ENCODE data around the gene RANBP10.

RANBP10 gene

GRCh38 chr16:67723911-67724305 is 82.5 kb downstream of the RANBP10 start:
- Mint-ChIP-seq H3K27me3 (no peaks in the 10 kb centered on the region), H3K27ac (no peak overlapping the region), H3K4me3 (no peak overlapping the region), H3K9me3 (no peaks in the 10 kb centered on the region), H3K4me1 (peaks cover 16% of the 10 kb centered on the region), H3K36me3 (no peaks in the 10 kb centered on the region)

- no peaks in the 10 kb centered on the region for H3K36me3 Mint-ChIP-seq
- H3K4me3 Mint-ChIP-seq = no peak overlapping the region
- H3K4me1 Mint-ChIP-seq = peaks cover 21% of the 10 kb centered on the region
- no peaks in the 10 kb centered on the region for H3K9me3 Mint-ChIP-seq
- no peaks in the 10 kb centered on the region for H3K27me3 Mint-ChIP-seq
- no peak overlapping the region for H3K27ac Mint-ChIP-seq
These were observed 83.0 kb downstream of the RANBP10 start for GRCh38 chr16:67723151-67723910.

GRCh38 chr16:67720236-67720635 is 86.1 kb downstream of the RANBP10 start:
- Mint-ChIP-seq H3K4me1 (peaks cover 41% of the 10 kb centered on the region), H3K27me3 (no peaks in the 10 kb centered on the region), H3K4me3 (peak overlapping the region; percentile 97), H3K36me3 (peaks cover 2% of the 10 kb centered on the region), H3K9me3 (no peaks in the 10 kb centered on the region), H3K27ac (peak overlapping the region; percentile 97)

- Mint-ChIP-seq H3K27ac (peak overlapping the region; percentile 97), H3K4me1 (peaks cover 41% of the 10 kb centered on the region), H3K9me3 (no peaks in the 10 kb centered on the region), H3K27me3 (no peaks in the 10 kb centered on the region), H3K4me3 (peak overlapping the region; percentile 97), H3K36me3 (peaks cover 2% of the 10 kb centered on the region)
These were observed 86.6 kb downstream of the RANBP10 start for GRCh38 chr16:67719778-67720144.

GRCh38 chr16:67719048-67719777 is 87.1 kb downstream of the RANBP10 start, which contains the start of gene GFOD2:
TSS of gene GFOD2 (minus strand) at chr16:67719316. CDS start at chr16:67685715, 33,601 bp downstream.
- H3K4me3 Mint-ChIP-seq = peak within 1 kb of the TSS; percentile 97
- H3K4me1 Mint-ChIP-seq = peaks cover 44% of the 10 kb centered on the region
- no peaks in the 10 kb centered on the region for H3K9me3 Mint-ChIP-seq
- H3K36me3 Mint-ChIP-seq = peaks cover 2% of the 10 kb centered on the region
- no peaks in the 10 kb centered on the region for H3K27me3 Mint-ChIP-seq
- H3K27ac Mint-ChIP-seq = peak within 1 kb of the TSS; percentile 97

GRCh38 chr16:67718668-67719047 is 87.7 kb downstream of the RANBP10 start:
- Mint-ChIP-seq H3K27me3 (no peaks in the 10 kb centered on the region), H3K27ac (peak overlapping the region; percentile 44), H3K36me3 (peaks cover 2% of the 10 kb centered on the region), H3K9me3 (no peaks in the 10 kb centered on the region), H3K4me3 (peak overlapping the region; percentile 97), H3K4me1 (peaks cover 48% of the 10 kb centered on the region)

GRCh38 chr16:67716097-67716496 is 90.3 kb downstream of the RANBP10 start:
- Mint-ChIP-seq H3K4me3 (no peak overlapping the region), H3K27ac (no peak overlapping the region), H3K4me1 (peaks cover 62% of the 10 kb centered on the region), H3K36me3 (peaks cover 4% of the 10 kb centered on the region), H3K27me3 (no peaks in the 10 kb centered on the region), H3K9me3 (no peaks in the 10 kb centered on the region)

- Mint-ChIP-seq H3K36me3 (peaks cover 6% of the 10 kb centered on the region), H3K9me3 (no peaks in the 10 kb centered on the region), H3K27ac (no peak overlapping the region), H3K27me3 (no peaks in the 10 kb centered on the region), H3K4me1 (peaks cover 51% of the 10 kb centered on the region), H3K4me3 (no peak overlapping the region)
These were observed 91.8 kb downstream of the RANBP10 start for GRCh38 chr16:67714522-67714921.

GRCh38 chr16:67713647-67714273 is 92.6 kb downstream of the RANBP10 start:
- Mint-ChIP-seq H3K4me3 (no peak overlapping the region), H3K4me1 (peaks cover 51% of the 10 kb centered on the region), H3K27ac (no peak overlapping the region), H3K27me3 (no peaks in the 10 kb centered on the region), H3K9me3 (no peaks in the 10 kb centered on the region), H3K36me3 (peaks cover 6% of the 10 kb centered on the region)

- Mint-ChIP-seq H3K36me3 (peaks cover 4% of the 10 kb centered on the region), H3K27ac (no peak overlapping the region), H3K27me3 (no peaks in the 10 kb centered on the region), H3K4me3 (no peak overlapping the region), H3K9me3 (no peaks in the 10 kb centered on the region), H3K4me1 (peaks cover 33% of the 10 kb centered on the region)
These were observed 95.8 kb downstream of the RANBP10 start for GRCh38 chr16:67710607-67711006.

- no peak overlapping the region for H3K27ac Mint-ChIP-seq
- H3K36me3 Mint-ChIP-seq = peaks cover 4% of the 10 kb centered on the region
- no peaks in the 10 kb centered on the region for H3K27me3 Mint-ChIP-seq
- H3K4me1 Mint-ChIP-seq = peaks cover 40% of the 10 kb centered on the region
- no peaks in the 10 kb centered on the region for H3K9me3 Mint-ChIP-seq
- H3K4me3 Mint-ChIP-seq = no peak overlapping the region
These were observed 97.3 kb downstream of the RANBP10 start for GRCh38 chr16:67709050-67709449.

- peaks cover 4% of the 10 kb centered on the region for H3K36me3 Mint-ChIP-seq
- no peak overlapping the region for H3K27ac Mint-ChIP-seq
- no peak overlapping the region for H3K4me3 Mint-ChIP-seq
These were observed 98.0 kb downstream of the RANBP10 start for GRCh38 chr16:67708368-67708771.

GRCh38 chr16:67707790-67708189 is 98.6 kb downstream of the RANBP10 start:
- H3K4me3 Mint-ChIP-seq = no peak overlapping the region
- no peaks in the 10 kb centered on the region for H3K27me3 Mint-ChIP-seq
- H3K9me3 Mint-ChIP-seq = no peaks in the 10 kb centered on the region
- H3K27ac Mint-ChIP-seq = no peak overlapping the region
- peaks cover 4% of the 10 kb centered on the region for H3K36me3 Mint-ChIP-seq
- peaks cover 44% of the 10 kb centered on the region for H3K4me1 Mint-ChIP-seq

More at GRCh38 chr16:67708368-67708771, 98.0 kb downstream of the RANBP10 start:
- peaks cover 41% of the 10 kb centered on the region for H3K4me1 Mint-ChIP-seq
- no peaks in the 10 kb centered on the region for H3K27me3 Mint-ChIP-seq
- no peaks in the 10 kb centered on the region for H3K9me3 Mint-ChIP-seq

- Mint-ChIP-seq H3K4me3 (no peak overlapping the region), H3K27ac (no peak overlapping the region), H3K27me3 (no peaks in the 10 kb centered on the region), H3K36me3 (peaks cover 4% of the 10 kb centered on the region), H3K4me1 (peaks cover 44% of the 10 kb centered on the region), H3K9me3 (no peaks in the 10 kb centered on the region)
These were observed 99.2 kb downstream of the RANBP10 start for GRCh38 chr16:67707210-67707609.

- H3K4me1 Mint-ChIP-seq = peaks cover 33% of the 10 kb centered on the region
- H3K36me3 Mint-ChIP-seq = no peaks in the 10 kb centered on the region
- no peaks in the 10 kb centered on the region for H3K27me3 Mint-ChIP-seq
- H3K27ac Mint-ChIP-seq = no peak overlapping the region
- no peak overlapping the region for H3K4me3 Mint-ChIP-seq
- H3K9me3 Mint-ChIP-seq = no peaks in the 10 kb centered on the region
These were observed 102.2 kb downstream of the RANBP10 start for GRCh38 chr16:67704110-67704509.

- Mint-ChIP-seq H3K9me3 (no peaks in the 10 kb centered on the region), H3K4me1 (peaks cover 31% of the 10 kb centered on the region), H3K27ac (peak overlapping the region; percentile 10), H3K27me3 (no peaks in the 10 kb centered on the region), H3K4me3 (peak overlapping the region; percentile 37), H3K36me3 (peaks cover 1% of the 10 kb centered on the region)
These were observed 102.7 kb downstream of the RANBP10 start for GRCh38 chr16:67703626-67704025.

All from activated naive CD4-positive, alpha-beta T cell treated with anti-CD3 and anti-CD28 coated beads, Interleukin-2, amount 50 U/mL, for 24 hours (primary cell).